GM21360 (cell line): ENCODE data around the gene S1PR2.

Experiments used
- ATAC-seq: cut with Tn5 transposase; IDR thresholded peaks from one replicate; pipeline ENCODE4 v1.9.1; 2021; ENCODE audit warnings: mild to moderate bottlenecking, moderate library complexity; ENCODE audit not compliant: unreplicated experiment

S1PR2 gene, protein sequence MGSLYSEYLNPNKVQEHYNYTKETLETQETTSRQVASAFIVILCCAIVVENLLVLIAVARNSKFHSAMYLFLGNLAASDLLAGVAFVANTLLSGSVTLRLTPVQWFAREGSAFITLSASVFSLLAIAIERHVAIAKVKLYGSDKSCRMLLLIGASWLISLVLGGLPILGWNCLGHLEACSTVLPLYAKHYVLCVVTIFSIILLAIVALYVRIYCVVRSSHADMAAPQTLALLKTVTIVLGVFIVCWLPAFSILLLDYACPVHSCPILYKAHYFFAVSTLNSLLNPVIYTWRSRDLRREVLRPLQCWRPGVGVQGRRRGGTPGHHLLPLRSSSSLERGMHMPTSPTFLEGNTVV

DNA sequence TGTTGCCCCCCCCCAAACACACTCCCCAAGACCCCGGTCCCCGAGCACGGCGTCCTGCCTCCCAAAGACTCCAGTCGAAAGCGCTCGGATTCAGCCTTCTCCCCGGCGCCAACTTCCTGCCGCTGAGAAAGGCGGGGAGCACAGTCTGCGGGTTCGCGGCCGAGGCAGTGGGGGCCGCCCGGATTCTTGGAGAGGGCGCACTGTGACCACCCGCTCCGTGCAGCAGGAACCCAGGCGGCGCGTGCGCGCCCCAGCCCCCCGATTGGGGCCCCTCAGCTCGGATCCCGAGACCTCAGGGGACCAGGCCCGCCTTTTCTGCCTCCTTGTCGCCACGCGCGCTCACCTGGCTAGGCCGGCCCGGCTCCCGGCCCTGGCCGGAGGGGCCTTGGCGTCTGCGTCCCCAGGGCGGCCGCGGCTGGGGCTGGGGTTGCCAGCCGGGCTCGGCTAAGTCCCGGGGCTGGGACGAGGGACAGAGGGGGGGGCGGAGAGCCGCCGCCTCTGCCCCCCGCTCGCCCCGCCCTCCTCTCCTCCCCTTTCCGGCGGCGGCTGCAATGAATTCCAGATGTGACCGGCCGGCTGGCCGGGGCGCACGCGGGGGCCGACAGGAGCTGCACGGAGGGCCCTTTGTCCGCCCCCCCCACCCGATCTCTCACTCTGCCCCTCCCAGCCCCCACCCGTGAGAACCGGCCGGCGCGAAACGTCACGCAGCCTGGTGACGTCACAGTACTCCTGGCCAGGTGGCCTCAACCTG is at the start of gene S1PR2:
TSS of gene S1PR2 (minus strand) at position 471 of the 751 bp plus-strand sequence. CDS start 6,426 bp downstream, outside the sequence.
- ATAC-seq = no peak

DNA sequence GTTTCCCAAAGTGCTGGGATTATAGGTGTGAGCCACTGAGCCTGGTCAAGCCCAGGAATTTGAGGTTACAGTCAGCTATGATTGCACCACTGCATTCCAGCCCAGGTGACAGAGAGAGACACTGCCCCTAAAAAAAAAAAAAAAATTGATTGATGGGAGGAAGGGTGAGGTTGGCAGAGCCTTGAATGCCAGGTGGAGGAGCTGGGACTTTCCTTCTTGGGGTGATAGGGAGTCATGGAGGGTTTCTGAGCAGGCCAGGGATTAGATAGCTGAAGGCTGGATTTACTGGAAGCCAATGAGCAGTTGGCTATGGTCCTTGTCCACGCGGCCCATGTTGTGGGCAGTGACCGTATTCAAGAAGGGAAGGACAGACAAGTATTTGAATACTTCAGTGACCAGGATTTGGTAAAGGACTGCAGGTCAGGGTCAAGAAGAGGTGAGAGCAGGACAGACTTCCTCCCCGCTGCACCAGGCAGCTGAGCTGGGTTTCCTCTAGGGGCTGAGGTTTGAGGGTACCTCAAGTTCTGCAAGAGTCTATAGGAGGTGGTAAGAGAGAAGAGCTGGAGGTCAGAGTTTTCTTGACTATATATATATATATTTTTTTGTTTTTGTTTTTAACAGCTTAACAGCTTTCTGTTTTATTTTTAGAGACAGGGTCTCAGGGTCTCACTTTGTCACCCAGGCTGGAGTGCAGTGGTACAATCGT is 48.8 kb upstream of the S1PR2 start:
- ATAC-seq = no peak

DNA sequence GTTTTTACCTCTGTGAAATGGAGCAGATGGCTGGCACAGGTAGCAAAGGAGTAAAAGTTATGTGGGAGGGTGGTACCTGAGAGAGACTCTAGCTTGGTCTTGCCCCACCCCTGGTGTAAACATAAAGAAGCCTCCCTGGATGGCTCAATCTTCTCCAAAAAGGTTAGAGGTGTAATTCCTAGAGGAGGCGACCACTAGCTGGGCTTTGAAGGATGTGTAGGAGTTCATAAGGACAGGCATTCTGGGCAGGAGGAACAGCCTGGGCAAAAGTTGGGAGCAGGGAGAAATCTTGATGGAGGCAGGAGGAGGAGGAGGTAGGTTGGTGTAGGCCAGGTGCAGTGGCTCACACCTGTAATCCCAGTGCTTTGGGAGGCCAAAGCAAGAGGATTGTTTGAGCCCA is 47.8 kb upstream of the S1PR2 start:
- no peak for ATAC-seq

DNA sequence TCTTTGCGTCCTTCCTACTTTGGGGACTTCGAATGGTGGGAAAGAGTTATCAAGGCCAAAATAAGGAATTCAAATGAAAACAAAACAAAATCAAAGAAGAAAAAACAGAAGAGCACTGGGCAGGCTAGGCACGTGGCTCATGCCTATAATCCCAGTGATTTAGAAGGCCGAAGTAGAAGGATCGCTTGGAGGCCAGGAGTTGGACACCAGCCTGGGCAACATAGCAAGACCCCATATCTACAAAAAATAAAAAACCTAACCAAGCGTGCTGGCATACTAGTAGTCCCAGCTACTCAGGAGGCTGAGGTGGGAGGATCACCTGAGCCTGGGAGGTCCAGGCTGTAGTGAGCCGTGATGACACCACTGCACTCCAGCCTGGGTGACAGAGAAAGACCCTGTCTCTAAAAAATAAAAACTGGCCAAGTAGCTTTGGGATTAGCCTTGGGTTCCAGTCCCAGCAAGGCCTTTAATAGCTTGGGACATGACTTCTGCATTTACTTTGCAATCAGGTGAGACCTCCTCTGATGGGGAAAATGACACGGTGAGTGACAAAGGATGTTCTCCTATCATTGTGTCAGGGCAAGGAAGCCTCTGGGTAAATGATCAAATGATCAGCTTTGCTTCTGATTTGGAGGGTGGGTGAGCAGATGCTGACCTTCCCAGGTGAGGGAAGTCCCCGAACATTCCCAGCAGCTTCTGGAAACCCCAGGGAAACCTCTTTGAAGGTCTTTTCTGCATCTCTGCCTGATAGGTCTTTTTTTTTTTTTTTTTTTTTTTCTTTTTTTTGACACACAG is 46.9 kb upstream of the S1PR2 start:
- ATAC-seq = no peak

DNA sequence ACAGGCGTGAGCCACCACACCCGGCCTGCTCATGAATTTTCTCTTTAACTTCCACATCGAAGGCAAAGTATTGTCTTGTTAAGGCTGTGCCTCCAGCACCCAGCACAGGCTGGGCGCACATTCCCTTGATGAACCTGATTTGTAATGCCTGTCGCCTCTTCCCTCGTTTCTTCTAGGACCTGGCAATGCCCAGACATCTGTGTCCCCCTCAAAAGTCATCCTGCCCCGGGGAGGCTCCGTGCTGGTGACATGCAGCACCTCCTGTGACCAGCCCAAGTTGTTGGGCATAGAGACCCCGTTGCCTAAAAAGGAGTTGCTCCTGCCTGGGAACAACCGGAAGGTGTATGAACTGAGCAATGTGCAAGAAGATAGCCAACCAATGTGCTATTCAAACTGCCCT is 43.5 kb upstream of the S1PR2 start:
- ATAC-seq = no peak

DNA sequence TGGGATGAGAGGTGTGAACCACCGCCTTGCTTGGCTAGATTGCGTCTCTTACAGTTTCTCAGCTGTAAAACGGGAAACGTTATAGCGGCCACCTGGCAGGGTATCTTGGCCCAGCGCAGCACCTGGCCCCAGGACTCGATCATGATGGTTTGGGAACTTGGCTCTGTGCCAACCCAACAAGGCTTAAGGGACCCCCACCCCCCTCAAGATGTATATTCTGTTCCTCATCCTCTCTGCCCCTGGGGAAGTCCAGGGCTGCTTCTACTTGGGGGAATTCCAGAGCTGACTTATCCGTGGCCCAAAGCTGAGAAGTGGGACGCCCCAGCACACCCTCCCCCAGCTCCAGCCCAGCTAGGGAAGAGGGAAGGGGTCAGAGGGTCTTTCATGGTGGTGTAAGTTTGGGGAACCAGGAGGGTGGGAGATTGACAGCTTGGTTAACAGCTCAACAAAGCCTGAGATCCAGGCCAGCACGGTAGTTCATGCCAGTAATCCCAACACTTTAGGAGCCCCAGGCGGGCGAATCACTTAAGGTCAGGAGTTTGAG is 40.5 kb upstream of the S1PR2 start:
- ATAC-seq = peak; percentile 28

DNA sequence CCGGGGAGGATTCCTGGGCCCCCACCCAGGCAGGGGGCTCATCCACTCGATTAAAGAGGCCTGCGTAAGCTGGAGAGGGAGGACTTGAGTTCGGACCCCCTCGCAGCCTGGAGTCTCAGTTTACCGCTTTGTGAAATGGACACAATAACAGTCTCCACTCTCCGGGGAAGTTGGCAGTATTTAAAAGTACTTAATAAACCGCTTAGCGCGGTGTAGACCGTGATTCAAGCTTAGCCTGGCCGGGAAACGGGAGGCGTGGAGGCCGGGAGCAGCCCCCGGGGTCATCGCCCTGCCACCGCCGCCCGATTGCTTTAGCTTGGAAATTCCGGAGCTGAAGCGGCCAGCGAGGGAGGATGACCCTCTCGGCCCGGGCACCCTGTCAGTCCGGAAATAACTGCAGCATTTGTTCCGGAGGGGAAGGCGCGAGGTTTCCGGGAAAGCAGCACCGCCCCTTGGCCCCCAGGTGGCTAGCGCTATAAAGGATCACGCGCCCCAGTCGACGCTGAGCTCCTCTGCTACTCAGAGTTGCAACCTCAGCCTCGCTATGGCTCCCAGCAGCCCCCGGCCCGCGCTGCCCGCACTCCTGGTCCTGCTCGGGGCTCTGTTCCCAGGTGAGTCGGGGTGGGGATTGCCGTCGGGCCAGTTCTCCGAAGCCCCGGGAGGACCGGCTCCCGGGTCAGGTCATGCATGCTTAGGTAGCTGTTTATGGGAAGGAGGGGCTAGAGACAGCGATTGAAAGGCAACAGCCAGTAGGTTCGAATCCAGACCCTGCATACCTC is 39.7 kb upstream of the S1PR2 start, which contains the start of gene ICAM1:
TSS of gene ICAM1 (plus strand) at position 505 of the 779 bp plus-strand sequence. CDS start at position 545, 40 bp downstream.
- ATAC-seq = no peak

DNA sequence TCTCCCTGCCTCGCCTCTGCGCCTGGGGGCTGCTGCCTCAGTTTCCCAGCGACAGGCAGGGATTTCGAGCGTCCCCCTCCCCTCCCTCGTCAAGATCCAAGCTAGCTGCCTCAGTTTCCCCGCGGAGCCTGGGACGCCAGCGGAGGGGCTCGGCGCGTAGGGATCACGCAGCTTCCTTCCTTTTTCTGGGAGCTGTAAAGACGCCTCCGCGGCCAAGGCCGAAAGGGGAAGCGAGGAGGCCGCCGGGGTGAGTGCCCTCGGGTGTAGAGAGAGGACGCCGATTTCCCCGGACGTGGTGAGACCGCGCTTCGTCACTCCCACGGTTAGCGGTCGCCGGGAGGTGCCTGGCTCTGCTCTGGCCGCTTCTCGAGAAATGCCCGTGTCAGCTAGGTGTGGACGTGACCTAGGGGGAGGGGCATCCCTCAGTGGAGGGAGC is 39.1 kb upstream of the S1PR2 start:
- no peak for ATAC-seq

DNA sequence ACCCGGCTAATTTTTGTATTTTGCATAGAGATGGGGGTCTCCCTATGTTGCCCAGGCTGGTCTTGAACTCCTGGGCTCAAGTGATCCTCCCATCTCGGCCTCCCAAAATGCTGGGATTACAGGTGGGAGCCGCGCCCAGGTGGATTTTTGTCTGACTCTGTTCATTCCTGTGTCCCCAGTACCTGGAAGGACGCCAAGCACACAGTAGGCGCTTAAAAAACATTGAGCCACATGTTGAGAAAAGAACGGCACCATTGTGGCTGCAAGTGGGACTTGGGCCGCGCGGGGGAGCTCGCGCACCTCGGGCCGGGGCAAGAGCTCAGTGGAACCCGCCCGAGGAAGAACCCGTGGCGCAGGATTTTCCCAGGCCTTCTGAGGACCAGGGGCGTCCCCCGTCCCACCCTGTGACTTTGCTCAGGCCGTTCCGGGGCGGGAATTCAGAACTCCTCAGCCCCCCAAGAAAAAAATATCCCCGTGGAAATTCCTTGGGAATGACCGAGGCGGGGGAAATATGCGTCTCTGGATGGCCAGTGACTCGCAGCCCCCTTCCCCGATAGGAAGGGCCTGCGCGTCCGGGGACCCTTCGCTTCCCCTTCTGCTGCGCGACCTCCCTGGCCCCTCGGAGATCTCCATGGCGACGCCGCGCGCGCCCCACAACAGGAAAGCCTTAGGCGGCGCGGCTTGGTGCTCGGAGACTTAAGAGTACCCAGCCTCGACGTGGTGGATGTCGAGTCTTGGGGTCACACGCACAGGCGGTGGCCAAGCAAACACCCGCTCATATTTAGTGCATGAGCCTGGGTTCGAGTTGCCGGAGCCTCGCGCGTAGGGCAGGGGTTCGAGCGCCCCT is 38.4 kb upstream of the S1PR2 start:
- ATAC-seq = no peak

DNA sequence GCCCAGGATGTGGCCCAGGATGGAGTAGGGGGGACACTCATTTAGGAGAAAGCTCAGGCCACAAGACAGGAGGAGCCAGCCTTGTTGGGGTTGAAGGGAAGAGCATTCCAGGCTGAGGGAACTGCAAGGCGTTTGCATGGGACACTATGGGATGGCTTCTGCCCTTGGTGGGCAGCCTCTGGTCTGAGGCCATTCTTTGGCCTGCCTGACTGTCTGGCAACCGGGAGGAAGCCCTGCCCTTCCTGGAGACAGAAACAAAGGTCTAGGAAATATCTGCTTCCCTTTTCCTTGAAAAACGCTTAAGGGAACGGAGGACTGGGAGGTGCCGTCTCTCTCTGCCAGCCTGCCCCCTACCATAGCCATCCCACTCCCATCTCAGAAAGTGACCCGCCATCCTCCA is 36.9 kb upstream of the S1PR2 start:
- ATAC-seq = no peak

DNA sequence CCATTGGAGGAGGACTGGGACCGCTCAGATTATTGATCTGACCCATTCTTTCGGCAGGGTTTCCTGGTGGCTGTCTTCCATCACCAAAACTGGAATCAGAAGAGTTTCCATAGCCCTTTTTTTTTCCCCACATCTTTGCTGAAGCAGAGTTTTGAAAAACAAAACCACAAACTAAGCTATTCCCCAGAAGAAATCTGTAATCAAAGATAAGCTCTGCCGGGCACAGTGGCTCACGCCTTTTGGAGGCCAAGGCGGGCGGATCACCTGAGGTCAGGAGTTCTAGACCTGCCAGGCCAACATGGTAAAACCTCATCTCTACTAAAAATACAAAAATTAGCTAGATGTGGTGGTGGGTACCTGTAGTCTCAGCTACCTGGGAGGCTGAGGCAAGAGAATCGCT is 35.6 kb upstream of the S1PR2 start:
- no peak for ATAC-seq

DNA sequence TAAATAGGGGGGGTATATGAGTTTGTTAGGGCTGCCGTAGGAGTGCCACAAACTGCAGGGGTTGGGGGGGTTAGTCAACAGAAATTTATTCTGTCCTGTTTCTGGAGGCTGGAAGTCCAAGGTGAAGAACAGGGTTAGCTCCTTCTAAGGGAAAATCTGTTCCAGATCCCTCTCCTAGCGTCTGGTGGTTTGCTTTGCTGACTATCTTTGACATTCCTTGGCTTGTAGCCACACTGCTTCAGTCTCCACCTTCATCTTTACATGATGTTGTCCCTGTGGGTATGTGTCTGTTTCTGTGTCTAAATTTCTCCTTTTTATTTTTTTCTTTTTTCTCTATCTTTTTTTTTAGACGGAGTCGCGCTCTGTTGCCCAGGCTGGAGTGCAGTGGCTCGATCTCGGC is 31.6 kb upstream of the S1PR2 start:
- ATAC-seq = no peak

DNA sequence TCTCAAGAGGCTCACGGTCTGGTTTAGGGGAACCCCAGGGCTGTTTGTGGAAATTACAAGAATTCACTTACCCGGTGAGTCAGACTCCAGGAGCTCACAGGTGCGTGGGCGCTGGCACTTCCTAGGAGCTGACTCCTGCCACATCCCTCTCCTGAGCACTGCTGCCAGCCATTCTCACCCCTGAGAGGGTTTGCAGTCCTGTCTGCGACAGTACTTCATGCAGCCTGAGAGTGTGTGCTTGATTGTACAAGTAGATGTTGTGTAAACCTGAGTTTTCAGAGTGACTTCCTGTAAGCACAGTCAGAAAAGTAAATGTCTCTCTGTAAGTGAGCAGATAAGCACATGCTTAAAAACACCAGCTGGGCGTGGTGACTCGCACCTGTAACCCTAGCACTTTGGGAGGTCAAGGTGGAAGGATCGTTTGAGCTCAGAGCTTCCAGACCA is 29.0 kb upstream of the S1PR2 start:
- no peak for ATAC-seq

DNA sequence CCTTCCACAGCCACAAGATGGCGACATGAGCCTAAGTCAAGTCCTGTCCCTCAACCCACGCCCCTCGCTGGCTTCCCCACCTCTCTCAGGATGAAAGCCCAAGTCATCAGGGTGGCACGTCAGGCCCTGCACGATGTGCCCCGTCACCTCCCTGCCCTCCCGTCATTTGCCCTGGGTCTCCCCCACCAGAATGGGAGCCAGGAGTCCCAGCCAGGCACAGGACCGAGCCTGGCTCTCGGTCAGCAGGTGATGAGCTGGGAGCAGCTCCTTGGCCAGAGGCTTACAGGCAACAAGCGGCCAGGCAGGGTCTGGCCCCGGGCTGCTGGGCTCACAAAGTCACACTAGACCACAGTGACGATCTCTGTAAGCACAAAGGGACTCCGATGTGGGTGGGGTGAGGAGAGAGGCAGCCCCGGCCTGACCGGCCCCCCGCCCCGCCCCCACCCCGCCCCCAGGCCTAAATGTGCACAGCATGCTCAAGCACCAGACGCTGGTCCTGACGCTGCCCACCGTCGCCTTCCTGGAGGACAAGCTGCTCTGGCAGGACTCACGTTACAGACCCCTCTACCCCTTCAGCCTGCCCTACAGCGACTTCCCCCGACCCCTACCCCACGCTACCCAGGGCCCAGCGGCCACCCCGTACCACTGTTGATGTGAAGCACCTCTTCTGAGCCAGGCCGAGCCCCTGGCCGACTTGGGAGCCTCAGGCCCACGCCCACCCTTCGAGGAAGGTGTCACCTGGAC is 28.2 kb upstream of the S1PR2 start:
- ATAC-seq = no peak

DNA sequence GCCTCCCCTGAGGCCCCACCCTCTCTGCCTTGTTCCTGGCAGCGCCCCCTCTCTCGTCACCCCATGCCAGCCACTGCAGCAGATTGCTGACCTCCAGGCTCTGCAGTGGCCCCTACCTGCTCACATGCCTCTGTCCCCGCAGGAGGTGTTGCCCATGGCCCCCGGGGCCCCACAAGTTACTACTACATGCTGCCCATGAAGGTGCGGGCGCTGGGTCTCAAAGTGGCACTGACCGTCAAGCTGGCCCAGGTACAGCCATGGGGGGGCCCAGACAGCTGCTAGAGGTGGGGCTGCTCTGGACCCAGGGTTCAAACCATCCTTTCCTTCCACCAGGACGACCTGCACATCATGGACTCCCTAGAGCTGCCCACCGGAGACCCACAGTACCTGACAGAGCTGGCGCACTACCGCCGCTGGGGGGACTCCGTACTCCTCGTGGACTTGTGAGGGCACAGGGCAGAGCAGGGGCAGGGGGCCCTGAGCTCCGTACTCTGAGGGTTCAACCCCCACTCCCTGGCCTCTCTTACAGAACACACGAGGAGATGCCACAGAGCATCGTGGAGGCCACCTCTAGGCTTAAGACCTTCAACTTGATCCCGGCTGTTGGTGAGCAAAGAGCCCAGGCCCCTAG is 27.1 kb upstream of the S1PR2 start:
- ATAC-seq = no peak

DNA sequence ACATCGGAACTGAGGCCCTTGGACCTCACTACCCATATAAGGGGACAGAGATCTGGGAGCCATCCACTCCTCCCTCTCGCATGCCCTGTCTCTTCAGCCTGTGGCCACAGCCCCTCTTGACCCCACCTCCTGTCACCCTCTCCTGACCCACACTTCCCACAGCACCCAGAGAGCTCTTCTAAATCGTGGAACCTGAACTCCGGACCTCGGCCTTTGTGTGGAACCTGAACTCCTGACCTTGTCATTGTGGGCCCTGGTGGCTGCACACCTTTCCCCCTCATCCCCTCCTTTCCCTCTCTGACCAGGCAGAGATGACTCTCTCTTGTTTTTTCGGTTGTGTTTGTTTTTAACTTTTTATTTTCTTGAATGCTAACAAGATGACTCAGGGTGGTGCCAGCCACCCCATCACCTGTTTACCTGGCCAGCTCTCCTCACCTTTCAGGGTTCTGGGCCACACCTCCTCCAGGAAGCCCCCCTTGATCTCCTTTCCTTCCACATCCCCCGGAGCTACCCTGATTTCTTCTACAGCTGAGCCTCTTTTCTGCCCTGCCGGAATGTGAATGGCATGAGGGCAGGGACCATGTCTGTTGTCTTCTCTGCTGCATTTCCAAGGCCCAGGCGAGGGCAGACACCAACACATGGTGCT is 26.0 kb upstream of the S1PR2 start:
- no peak for ATAC-seq

DNA sequence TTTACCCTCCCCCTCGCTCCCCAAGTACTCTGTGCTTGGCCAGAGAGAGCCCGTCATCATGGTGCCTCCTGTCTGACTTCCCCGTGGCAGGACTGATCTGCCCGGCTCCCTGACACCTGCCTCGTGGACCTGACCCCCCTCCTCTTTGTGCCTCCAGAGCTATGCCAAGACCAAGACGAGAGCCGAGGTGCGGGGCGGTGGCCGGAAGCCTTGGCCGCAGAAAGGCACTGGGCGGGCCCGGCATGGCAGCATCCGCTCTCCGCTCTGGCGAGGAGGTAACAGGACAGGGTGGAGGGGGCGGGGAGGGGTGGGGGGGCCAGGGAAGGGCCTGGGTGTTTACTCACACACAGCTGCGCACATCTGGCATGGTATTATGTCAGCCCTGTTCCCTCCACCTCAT is 25.4 kb upstream of the S1PR2 start:
- no peak for ATAC-seq
